Left kidney (tissue), 2 donors: Measurements from ENCODE around the gene RELN. TPM values are rescaled to one million over a fixed set of nuclear protein-coding genes. Genes with fewer than 3 reads are reported as not detected.

Experiments
- DNase-seq: peaks from one replicate; pipeline ENCODE4 v3.0.0-alpha.2; 2013
- polyA plus RNA-seq: library from polyadenylated mRNA; unstranded; fragments of 120-200 nt; gene quantifications from one replicate; pipeline ENCODE4 v1.2.1, GENCODE V29; 2013; ENCODE audit not compliant: insufficient read length

Gene RELN
- polyA plus RNA-seq, 1 donor, result 21.8 TPM

GRCh38 chr7:103632005-103632639, 357.3 kb downstream of the RELN start:
- DNase-seq, result no peak

GRCh38 chr7:103630318-103630717, 359.1 kb downstream of the RELN start:
- DNase-seq, result no peak

- no peak for DNase-seq
Observed at GRCh38 chr7:103628742-103629141, 360.7 kb downstream of the RELN start.

GRCh38 chr7:103626776-103627175, 362.7 kb downstream of the RELN start:
- DNase-seq, result no peak

- DNase-seq, result no peak
Observed at GRCh38 chr7:103622274-103622673, 367.2 kb downstream of the RELN start.

DNA sequence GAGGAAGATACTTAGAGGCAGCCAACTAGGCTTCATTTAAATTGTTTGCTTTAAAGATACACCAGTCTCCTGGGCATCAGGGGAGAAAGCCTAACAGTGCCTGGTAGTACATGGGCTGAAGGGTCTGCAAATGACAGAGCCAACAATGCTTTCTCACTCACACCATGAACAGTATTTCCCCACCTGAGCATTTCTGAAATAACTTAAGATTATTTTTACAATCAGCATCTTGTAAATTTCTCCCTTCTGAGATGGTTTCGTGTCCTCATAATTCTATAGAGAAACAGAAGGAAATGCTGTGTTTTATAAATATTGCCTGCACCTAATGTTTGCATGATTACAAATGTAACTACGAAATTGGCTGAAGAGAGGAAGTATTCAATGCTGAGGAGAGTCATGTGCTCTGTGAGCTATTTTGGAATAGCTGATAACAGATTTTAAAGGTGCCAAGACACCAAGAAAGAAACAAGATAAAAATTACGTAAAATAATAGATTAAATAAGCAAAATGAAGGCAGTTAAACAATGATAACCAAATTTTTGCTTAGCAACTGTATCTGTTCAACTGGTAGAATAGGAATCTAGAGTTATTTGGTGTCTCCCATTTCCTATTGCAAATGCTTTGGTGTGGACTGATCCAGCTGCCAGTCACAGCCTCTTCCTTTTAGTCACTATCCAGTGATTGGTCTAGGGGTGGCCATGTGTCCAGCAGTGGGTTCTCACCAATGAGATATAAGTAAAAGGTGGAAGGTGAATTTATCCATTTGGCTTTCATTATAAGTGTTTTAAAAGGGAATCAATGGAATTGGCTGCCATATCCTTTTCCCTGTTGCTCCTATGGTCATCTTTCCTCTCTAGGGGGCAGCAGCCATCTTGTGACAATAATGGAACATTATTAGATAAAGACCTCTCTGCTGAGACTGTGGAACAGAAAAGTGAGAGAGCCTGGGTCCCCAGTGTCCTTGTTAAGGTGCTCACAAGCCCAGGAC, 375.5 kb downstream of the RELN start:
- no peak for DNase-seq

DNA sequence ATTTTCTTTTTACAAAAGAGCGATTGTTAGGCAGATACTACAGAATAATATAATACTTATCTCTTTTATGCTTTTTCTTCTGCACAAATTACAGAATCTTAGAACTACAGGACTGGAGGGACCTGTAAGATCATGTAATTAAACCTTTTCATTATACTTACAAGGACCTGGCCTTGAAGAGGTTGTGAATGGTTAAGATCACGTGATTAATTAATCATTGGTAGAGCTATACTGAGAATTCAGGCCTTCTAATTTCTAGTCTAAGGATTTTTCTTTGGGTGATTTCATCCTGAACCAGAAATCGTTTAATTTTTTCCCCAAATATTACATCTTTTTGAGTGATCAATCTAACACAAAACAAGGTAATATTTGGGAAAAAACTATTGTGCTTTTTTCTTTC, 379.7 kb downstream of the RELN start:
- no peak for DNase-seq

- no peak for DNase-seq
Observed at GRCh38 chr7:103605640-103606039, 383.8 kb downstream of the RELN start.

DNA sequence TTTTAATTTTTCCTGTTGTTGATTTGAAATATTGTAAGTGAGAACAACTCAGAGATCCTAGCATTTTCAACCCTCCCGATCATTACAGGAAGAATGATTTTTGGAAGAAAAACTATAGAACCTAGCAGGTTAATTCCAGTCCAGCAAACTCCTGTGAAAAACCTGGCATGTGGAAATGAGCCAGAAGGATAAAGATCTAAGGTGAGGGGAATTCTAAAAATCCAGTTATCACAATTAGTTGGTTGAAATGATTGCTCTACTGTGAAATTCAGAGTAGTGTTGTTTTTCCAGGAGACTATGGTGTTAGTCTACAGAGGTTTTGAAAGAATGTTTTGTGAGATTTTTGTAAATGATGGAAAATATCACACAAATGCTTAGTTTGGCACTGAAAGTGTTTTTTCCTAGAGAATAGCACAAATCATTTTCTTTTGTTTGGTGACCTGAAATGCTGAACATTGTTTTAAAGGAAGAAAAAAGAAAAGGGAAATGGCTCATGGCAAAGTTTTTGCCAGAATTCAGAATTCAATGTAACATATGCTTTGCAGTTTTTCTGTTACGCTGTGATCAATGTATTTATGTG, 391.0 kb downstream of the RELN start:
- no peak for DNase-seq

DNA sequence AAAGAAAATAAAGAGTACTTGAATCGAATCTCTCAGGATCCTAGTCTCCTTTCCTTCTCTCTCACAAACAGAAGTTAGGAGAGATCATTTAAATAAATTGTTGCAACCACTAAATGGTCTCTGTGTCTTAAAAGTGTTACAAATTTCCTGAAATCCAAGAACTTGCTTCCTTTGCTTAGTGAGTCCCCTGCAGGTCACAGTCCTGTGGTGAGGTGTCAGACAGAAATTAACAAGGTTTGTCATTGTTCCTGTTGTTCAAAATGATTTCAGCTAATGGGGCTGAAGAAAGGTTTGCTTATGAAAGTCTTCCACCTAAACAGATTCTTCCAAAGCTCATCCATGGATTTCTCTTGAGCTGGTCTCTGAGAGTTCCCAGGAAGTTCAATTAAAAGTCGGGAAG, 391.9 kb downstream of the RELN start:
- DNase-seq, result no peak

- DNase-seq, result no peak
Observed at GRCh38 chr7:103594186-103594585, 395.3 kb downstream of the RELN start.

GRCh38 chr7:103593691-103594090, 395.8 kb downstream of the RELN start:
- no peak for DNase-seq

DNA sequence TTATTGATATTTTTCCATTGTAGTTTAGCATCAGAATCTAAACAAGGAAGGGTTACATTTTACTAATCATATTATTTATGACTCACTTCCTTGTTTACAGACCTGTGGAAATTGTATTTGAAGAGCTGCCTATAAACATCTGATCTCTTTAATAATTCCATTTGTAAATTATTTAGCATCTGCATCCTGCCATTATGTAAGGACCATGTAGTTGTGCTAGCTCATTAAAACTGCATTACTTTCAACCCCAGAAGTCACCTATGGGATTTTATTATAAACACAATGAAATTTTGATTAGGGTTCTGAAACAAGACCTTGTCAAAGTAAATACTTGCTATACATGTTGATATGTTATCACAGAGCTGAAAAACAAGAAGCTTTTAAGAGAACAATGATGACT, 396.6 kb downstream of the RELN start:
- DNase-seq, result no peak

DNA sequence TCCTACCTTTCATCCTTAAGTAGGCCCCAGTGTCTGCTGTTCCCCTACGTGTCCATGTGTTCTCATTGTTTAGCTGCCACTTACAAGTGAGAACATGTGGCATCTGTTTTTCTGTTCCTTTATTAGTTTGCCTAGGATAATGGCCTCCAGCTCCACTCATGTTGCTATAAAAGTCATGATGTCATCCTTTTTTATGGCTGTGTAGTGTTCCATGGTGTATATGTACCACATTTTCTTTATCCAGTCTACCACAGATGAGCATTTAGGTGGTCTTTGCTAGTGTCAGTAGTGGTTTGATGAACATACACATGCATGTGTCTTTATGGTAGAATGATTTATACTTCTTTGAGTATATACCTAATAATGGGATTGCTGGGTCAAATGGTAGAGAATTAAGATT, 397.3 kb downstream of the RELN start:
- DNase-seq, result no peak

DNA sequence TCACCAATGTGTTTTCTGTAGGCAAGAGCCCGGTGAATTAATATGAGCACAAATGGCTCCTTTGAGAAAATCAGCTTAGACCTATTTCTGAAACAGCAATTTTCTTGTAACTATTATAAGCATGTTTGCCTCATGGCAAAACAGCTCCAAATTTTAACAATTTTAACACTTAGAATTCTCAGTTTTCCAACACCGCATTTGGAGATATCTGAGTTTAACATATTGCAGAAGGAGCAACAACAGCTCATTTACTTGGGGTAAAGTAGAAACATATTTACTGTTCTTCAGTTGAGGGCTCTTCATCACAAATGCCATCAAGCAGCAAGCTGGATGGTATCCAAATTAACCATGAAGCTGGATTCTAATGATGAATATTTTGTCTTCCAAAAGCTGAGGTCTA, 409.4 kb downstream of the RELN start:
- DNase-seq, result no peak

DNA sequence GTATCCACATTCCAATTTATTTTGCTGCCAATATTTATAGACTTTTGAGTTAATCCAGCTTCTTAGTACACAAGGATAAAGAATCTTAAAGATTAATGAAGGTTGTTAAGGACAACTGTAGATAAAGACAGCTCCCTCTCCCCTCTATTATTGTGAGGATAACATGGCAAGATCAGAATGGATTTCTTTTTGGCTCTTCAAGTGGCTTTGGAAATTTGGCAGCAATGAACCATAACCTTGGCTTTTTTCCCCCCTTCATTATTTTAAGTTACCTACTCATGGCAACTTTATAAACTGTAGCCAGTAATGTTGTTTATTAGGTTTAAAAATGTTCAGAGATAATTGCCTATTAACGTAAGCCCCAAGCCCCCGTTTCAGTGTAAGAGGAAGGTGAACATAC, 412.4 kb downstream of the RELN start:
- no peak for DNase-seq

DNA sequence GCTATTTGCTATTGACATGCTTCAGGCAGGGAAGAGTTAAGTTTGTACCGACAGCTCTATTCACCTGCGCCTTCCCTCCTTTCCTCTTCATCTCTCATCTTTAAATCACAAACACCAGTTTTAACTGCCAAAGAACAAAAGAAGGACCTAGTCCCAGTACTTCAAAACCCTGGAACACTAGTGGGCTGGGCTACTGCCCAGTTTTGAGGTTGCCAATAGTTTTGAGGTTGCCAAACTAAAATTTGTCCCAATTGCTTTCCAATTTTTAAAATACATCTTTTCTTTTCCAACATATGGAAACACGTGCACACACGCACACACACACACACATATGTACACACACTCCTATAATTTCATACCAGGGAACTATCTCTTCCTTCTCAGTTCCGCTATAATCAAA, 412.8 kb downstream of the RELN start:
- no peak for DNase-seq

DNA sequence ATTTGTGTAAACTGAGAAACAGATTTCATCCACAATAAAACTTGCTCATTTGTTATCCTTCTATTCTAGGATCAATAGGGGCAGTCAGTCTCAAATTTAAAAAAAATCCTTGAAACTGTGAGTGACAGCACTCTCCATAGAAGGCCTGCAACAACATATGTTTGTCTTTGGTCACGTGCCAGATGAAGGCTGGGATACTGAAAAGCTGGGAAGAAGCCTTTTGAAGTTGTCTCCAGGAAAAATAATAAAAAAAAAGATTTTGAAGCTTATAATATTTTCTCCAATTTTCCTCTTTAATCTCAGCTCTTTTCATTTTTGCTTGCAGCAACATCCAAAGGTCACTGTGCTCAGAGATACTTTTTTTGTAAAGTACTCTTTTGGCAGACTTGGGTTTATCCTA, 414.9 kb downstream of the RELN start:
- no peak for DNase-seq

DNA sequence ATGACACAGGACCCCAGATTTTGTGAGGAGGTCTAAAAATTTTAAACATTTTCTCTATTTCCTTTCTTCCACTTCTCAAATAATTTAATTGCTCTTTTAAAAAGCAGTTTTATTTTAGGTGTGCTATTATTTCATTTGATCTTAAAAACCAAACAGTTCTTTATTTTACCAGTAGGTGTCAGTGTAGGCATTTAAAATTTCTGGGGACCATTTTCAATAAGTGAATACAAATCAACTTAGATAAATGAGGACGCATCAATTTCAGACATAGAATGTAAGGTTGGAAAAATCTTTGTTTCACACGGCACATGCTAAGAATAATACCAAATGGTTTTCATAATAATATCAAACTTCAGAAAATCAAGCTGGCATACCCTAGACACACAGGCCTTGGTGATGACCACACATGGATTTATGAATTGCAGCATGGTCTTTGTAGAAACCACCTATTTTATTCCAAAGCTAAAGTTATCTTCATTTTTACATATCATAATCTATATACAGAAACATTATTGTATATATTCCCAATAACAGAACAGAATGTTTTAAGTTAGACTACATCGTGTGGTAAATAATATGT, 415.9 kb downstream of the RELN start:
- DNase-seq, result peak; percentile 27

DNA sequence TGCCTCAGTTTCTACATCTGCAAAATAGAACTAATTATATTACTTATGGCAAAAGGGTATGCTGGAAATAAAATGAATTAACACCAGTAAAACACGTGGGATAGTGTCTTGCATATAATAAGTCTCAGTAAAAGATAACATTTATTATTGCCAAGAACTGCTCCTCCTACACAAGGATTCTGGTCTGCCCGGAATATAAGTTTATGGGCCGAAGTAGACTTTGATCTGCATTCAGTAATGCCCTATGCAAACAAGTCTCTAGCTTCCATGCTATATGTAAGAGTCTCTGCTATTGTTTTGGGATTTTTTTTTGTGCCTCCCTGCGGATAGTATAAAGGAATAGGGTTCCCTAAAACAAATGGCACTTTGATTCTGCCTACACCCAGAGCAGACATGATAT, 417.9 kb downstream of the RELN start:
- DNase-seq, result no peak

GRCh38 chr7:103569621-103570305, 419.7 kb downstream of the RELN start:
- no peak for DNase-seq

- DNase-seq, result no peak
Observed at GRCh38 chr7:103564416-103564815, 425.0 kb downstream of the RELN start.
